Measurements from ENCODE around the gene ABCA5.
"Not testable (repeated sequence)": the region's sequence is repeated elsewhere in the genome, so short reads cannot be mapped to it uniquely, and the experiment has no call there.

The ABCA5 gene

DNA sequence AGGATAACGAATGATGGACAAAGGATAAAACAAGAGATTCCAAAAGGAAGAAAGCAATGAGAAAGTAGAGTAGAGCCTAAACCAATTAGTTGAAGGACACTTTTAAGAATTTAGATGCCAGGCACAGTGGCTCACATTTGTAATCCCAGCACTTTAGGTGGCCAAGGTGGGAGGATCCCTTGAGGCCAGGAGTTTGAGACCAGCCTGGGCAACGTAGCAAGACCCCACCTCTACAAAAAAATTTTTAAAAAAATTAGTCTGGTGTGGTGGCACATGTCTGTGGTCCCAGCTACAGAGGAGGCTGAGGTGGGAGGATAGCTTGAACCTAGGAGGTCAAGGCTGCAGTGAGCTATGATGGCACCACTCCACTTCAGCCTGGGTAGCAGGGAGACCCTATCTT lies 118.3 kb downstream of the ABCA5 start:
- no peak for DNase-seq (ENCODE audit: low read depth)

GRCh38 chr17:69207151-69207550 lies 119.8 kb downstream of the ABCA5 start:
- DNase-seq (ENCODE audit: low read depth): no peak

DNA sequence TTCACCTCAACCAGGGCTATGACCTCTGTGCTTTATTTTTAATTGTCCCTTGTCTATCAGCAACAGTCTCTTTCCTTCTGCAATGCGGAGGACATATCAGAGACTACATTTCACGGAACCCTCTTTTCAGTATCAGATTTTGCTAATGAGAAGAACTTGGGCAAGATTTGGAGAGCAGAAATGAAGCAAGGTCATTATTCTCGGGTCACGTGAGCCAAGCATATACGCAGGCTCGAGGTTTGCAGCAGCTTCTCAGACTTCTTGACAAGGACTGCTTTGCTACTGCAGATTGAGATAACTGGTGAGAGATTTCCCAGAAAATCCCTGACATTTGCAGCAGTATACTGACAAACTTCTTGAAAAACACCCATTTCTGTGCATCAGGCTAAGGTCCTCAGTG lies 128.7 kb downstream of the ABCA5 start:
- DNase-seq (ENCODE audit: low read depth): no peak

DNA sequence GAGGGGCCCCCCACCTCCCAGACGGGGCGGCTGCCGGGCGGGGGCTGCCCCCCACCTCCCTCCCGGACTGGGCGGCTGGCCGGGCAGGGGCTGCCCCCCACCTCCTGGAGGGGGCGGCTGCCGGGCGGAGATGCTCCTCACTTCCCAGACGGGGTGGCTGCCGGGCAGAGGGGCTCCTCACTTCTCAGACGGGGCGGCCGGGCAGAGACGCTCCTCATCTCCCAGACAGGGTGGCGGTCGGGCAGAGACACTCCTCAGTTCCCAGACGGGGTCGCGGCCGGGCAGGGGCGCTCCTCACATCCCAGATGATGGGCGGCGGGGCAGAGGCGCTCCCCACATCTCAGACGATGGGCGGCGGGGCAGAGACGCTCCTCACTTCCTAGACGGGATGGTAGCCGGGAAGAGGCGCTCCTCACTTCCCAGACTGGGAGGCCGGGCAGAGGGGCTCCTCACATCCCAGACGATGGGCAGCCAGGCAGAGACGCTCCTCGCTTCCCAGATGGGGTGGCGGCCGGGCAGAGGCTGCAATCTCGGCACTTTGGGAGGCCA lies 130.8 kb downstream of the ABCA5 start:
- DNase-seq (ENCODE audit: low read depth): not testable (repeated sequence)
